NB4 (cell line): Measurements from ENCODE around the gene FNTB.
A peak's percentile ranks its signal among the peaks of the same experiment; 100 is the strongest.

Experiments
- DNase-seq: peaks from one replicate; pipeline ENCODE4 v3.0.0; 2010; ENCODE audit warnings: low read depth
- H3K4me3 ChIP-seq: one replicate; pipeline ENCODE4 v1.5.1; 2011; ENCODE audit warnings: mild to moderate bottlenecking, low read depth, low read length, moderate library complexity
- CTCF ChIP-seq: IDR thresholded peaks from one replicate; pipeline ENCODE4 v1.5.1; 2012; ENCODE audit warnings: low read depth, low read length
- MAX ChIP-seq: IDR thresholded peaks from 2 replicates; pipeline ENCODE4 v1.6.1; 2011; ENCODE audit warnings: low read depth, low read length
- MYC ChIP-seq: IDR thresholded peaks from 2 replicates; pipeline ENCODE4 v1.6.1; 2011; ENCODE audit warnings: low read depth, low read length
- POLR2A ChIP-seq: IDR thresholded peaks from 2 replicates; pipeline ENCODE4 v1.6.1; 2011; ENCODE audit warnings: mild to moderate bottlenecking; ENCODE audit not compliant: insufficient read length; ENCODE audit errors: extremely low read depth

FNTB gene

GRCh38 chr14:65019944-65020566, 33.4 kb downstream of the FNTB start:
- peak; percentile 79 for DNase-seq
- TF ChIP-seq CTCF: peak; percentile 48
- no peak for TF ChIP-seq MAX
- no peak overlapping the region for H3K4me3 ChIP-seq

GRCh38 chr14:65024957-65025356, 38.3 kb downstream of the FNTB start:
- DNase-seq: no peak
- TF ChIP-seq POLR2A (no peak), CTCF (no peak), MAX (no peak), MYC (no peak)
- H3K4me3 ChIP-seq: no peak overlapping the region

- no peak overlapping the region for H3K4me3 ChIP-seq
- TF ChIP-seq CTCF (no peak), MAX (no peak), POLR2A (no peak), MYC (no peak)
- no peak for DNase-seq
Observed at GRCh38 chr14:65025818-65026217, 39.1 kb downstream of the FNTB start.

GRCh38 chr14:65026526-65026925, 39.8 kb downstream of the FNTB start:
- no peak overlapping the region for H3K4me3 ChIP-seq
- TF ChIP-seq MAX (no peak), CTCF (no peak), MYC (no peak), POLR2A (no peak)
- DNase-seq: no peak

GRCh38 chr14:65027127-65027799, 40.6 kb downstream of the FNTB start:
- H3K4me3 ChIP-seq: no peak overlapping the region
- DNase-seq: no peak
- TF ChIP-seq MAX (no peak), POLR2A (no peak), CTCF (no peak), MYC (no peak)
